Gastrocnemius medialis (tissue), 4 donors: ENCODE results near the gene LMF2.

Experiments
- CTCF ChIP-seq, 5 experiments: fragments of 450-650 bp in 3 of 5; fragments of 200-600 bp in 2 of 5; sonication (generic) in 2 of 5; IDR thresholded peaks in 4 of 5; conservative IDR thresholded peaks in 1 of 5; 1 replicate in 4 of 5; 2 replicates in 1 of 5; pipeline ENCODE4 v1.5.1; 2016 to 2019; ENCODE audit warnings: antibody characterized with exemption in 5 of 5, mild to moderate bottlenecking in 3 of 5, moderate library complexity in 3 of 5
- POLR2A ChIP-seq, 2 donors: fragments of 450-650 bp; IDR thresholded peaks; one replicate each; pipeline ENCODE4 v1.6.1; 2017; ENCODE audit warnings: antibody characterized with exemption in 2 of 2, mild to moderate bottlenecking in 2 of 2, moderate library complexity in 2 of 2

- TF ChIP-seq CTCF (IDR thresholded peaks at IDR 0.05 in 4 of 5, conservative IDR thresholded peaks at IDR 0.05 in 1 of 5) (no peak), POLR2A (IDR thresholded peaks at IDR 0.05) (no peak)
Measured at GRCh38 chr22:50459496-50460140, 47.9 kb downstream of the LMF2 start.
